Esophagus squamous epithelium (tissue), 4 donors: ENCODE results near the gene SLC35F3.

Experiments used
- POLR2A ChIP-seq, 4 donors: fragments of 450-650 bp; IDR thresholded peaks; one replicate each; pipeline ENCODE4 v1.6.1; 2017; ENCODE audit warnings: antibody characterized with exemption in 4 of 4, mild to moderate bottlenecking in 4 of 4, moderate library complexity in 3 of 4
- TF ChIP-seq, protein P1 (sequence below), 6 experiments: fragments of 450-650 bp in 4 of 6; fragments of 200-600 bp in 2 of 6; sonication (generic) in 2 of 6; IDR thresholded peaks; one replicate each; pipeline ENCODE4 v1.5.1; 2016 to 2019; ENCODE audit warnings: antibody characterized with exemption in 6 of 6, mild to moderate bottlenecking in 4 of 6, moderate library complexity in 4 of 6

DNA sequence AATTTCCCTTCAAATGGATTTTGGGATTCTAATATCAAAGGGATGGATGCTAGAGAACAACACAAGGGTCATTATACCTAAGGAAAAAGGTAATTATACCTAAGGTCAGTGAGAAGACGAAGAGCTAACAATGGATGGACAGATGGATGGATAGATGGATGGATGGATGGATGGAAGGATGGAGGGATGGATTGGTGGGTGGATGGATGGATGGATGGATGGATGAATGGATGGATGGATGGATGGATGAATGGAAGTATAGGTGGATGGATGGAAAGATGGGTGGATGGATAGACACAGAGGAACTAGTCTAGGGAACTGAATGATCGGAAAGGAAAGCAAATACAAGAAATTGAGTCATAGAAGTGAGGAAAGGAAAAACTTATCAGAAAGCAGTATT lies 34.0 kb downstream of the SLC35F3 start:
- TF ChIP-seq, protein P1, sequence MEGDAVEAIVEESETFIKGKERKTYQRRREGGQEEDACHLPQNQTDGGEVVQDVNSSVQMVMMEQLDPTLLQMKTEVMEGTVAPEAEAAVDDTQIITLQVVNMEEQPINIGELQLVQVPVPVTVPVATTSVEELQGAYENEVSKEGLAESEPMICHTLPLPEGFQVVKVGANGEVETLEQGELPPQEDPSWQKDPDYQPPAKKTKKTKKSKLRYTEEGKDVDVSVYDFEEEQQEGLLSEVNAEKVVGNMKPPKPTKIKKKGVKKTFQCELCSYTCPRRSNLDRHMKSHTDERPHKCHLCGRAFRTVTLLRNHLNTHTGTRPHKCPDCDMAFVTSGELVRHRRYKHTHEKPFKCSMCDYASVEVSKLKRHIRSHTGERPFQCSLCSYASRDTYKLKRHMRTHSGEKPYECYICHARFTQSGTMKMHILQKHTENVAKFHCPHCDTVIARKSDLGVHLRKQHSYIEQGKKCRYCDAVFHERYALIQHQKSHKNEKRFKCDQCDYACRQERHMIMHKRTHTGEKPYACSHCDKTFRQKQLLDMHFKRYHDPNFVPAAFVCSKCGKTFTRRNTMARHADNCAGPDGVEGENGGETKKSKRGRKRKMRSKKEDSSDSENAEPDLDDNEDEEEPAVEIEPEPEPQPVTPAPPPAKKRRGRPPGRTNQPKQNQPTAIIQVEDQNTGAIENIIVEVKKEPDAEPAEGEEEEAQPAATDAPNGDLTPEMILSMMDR (IDR thresholded peaks at IDR 0.05): no peak
- no peak for TF ChIP-seq POLR2A (IDR thresholded peaks at IDR 0.05)
